ENCODE measurements around the gene PRRG1.
"Not testable (repeated sequence)": the region's sequence is repeated elsewhere in the genome, so short reads cannot be mapped to it uniquely, and the experiment has no call there.

Gene PRRG1

DNA sequence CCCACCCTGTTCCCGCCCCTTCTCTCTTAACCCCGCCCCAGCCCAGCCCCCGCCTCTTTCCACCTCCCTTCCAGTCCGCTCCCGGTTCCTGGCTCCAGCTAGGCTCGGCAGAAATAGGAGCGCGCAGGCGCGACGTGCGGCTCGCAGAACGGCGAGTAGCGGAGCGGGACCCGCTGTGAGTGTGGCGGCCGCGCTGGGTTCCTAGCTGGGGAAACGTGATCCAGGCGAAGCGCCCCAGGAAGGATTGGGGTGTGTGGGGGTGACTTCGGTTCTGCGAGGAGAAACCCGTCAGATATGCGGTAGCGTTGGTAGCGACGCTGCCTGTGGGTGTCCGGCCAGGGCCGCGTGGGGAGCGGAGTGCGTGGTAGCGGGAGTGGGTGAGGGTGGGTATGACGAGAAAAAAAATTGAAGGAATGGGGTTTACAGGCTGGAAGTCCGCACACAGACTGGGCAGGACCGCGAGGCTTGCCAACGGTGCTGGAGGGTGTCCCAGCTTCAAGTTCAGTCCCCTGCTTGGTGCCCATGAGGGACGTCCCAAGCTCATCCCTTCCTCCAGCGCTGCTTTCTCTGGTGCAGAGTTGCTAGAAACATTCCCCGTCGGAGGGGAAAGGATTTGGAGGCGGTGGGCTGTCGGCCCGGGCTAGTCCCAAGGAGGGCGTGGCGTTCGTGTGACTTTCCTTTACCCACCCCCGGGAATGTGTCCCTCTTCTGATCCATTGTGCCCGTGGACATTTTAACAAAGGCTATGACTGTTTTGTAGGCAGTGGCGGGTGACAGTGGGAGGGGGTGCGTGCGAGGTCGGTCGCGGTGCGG lies at the start of gene PRRG1:
PRRG1 (plus strand) TSS at position 144 of the 813 bp plus-strand sequence. CDS start 56,886 bp downstream, outside the sequence.
- TF ChIP-seq CTCF (IDR thresholded peaks at IDR 0.05; ENCODE audit: borderline replicate concordance, insufficient read depth, low read depth, low read length) = no peak

DNA sequence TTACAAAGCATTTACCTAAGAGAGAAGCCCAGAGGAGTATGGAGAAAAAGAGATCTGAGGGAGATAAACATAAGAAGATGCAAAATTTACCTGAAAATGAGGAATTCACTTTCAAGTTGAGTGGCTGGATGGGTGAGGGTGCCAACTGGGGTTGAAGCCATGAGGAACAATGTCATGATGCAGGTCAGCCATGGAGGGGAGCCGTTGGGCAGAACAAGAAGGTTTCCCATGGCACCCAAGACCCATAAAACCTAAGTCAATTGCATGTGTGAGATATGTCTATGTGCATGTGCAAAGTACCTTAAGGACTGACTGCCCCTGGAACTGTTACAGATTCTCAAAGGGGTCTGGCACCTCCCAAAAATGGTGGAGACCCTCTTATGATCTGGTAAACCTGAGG lies 46.6 kb upstream of the PRRG1 start:
- H3K4me3 ChIP-seq (ENCODE audit: low read depth, low read length) = no peak overlapping the region

More for the DNA sequence above, at the start of gene PRRG1:
- H3K4me3 ChIP-seq (ENCODE audit: low read depth, low read length) = no peak within 1 kb of the TSS

DNA sequence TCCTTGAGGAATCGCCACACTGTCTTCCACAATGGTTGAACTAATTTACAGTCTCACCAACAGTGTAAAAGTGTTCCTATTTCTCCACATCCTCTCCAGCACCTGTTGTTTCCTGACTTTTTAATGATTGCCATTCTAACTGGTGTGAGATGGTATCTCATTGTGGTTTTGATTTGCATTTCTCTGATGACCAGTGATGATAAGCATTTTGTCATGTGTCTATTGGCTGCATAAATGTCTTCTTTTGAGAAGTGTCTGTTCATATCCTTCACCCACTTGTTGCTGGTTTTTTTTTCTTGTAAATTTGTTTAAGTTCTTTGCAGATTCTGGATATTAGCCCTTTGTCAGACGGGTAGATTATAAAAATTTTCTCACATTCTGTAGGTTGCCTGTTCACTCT lies 43.9 kb upstream of the PRRG1 start:
- not testable (repeated sequence) for H3K4me3 ChIP-seq (ENCODE audit: low read depth, low read length)

More for the DNA sequence above, 46.6 kb upstream of the PRRG1 start:
- TF ChIP-seq CTCF (IDR thresholded peaks at IDR 0.05; ENCODE audit: borderline replicate concordance, insufficient read depth, low read depth, low read length) = no peak

- no peak overlapping the region for H3K4me3 ChIP-seq (ENCODE audit: low read depth, low read length)
- TF ChIP-seq CTCF (IDR thresholded peaks at IDR 0.05; ENCODE audit: borderline replicate concordance, insufficient read depth, low read depth, low read length) = no peak
Measured at GRCh38 chrX:37314531-37314930, 34.6 kb upstream of the PRRG1 start.

DNA sequence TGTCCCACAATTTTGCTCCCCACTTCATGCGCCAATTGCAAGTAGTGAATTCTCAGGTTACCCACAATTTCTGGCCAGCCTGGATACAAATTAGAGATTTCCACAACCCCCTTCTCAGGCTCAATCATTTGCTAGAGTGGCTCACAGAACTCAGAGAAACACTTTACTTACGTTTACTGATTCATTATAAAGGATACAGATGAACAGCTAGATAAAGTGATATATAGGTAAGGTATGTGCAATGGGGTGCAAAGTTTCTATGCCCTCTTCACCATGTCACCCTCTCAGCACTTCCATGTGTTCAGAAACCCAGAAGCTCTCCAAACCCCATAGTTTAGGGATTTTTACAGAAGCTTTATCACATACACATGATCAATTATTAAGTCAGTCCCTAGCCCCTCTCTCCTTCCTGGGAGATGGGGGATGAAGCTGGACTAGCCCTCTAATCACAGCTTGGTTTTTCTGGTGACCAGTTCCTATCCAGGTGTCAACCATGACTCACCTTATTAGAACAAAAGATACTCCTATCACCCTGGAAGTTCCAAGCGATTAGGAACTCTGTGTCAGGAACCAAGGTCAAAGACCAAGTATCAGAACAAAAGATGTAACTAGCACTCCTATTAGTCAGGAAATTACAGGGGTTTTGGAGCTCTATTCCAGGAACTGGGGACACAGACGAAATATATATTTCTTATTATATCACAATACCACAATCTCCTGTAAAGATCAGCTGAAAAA lies 33.5 kb upstream of the PRRG1 start:
- no peak overlapping the region for H3K4me3 ChIP-seq (ENCODE audit: low read depth, low read length)
- no peak for TF ChIP-seq CTCF (IDR thresholded peaks at IDR 0.05; ENCODE audit: borderline replicate concordance, insufficient read depth, low read depth, low read length)

- no peak for TF ChIP-seq CTCF (IDR thresholded peaks at IDR 0.05; ENCODE audit: borderline replicate concordance, insufficient read depth, low read depth, low read length)
- no peak overlapping the region for H3K4me3 ChIP-seq (ENCODE audit: low read depth, low read length)
Measured at GRCh38 chrX:37320541-37321203, 28.5 kb upstream of the PRRG1 start.

DNA sequence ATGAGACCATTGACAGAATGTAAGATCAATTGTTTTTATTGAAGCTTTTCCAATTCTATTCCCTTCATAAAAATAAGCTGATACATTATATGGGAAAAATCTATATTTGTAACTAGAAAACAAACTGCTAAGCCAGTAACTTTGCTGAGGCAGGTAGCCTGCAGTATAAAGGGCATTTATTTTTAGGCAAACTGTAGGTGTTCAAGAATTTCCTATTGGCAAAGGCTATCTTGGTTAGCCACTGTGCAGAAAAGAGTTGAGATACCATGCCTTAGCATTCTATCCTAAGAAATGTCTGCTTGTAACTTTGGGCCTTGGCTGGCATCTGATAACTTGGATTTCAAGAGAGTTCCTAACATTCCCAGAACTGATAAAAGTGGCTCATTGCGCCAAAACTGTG lies 18.5 kb upstream of the PRRG1 start:
- TF ChIP-seq CTCF (IDR thresholded peaks at IDR 0.05; ENCODE audit: borderline replicate concordance, insufficient read depth, low read depth, low read length) = no peak
- no peak overlapping the region for H3K4me3 ChIP-seq (ENCODE audit: low read depth, low read length)

All from GM12875 (cell line).